NCI-H1930 (cell line): Measurements from ENCODE around the gene CREB5.
A peak's percentile ranks its signal among the peaks of the same experiment; 100 is the strongest.

Experiments used
- DNase-seq, 2 experiments: peaks; one replicate each; lab custom pipeline; 2025; lab: John Stamatoyannopoulos, UW

Gene CREB5

DNA sequence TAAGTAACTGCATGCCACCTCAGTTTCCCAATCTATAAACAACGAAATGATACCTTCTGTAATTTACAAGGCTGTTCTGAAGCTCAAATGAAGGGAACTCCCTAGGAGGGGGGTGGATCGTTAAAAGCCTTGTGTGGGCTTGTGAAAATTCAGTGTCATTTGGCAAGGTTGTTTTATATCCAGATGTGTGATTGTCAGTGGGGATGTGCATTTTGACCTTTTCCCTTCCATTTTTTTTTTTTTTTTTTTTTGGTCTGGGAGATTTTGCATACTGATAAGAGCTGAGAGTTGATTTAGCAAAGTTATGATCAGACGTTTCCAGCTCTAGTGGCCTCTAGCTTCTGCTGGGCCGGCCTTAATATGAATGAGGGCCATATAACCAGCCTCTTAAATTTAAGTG is 22.8 kb downstream of the CREB5 start:
- DNase-seq, result no peak

- DNase-seq, result no peak
These were observed 23.5 kb downstream of the CREB5 start for GRCh38 chr7:28435732-28436378.

DNA sequence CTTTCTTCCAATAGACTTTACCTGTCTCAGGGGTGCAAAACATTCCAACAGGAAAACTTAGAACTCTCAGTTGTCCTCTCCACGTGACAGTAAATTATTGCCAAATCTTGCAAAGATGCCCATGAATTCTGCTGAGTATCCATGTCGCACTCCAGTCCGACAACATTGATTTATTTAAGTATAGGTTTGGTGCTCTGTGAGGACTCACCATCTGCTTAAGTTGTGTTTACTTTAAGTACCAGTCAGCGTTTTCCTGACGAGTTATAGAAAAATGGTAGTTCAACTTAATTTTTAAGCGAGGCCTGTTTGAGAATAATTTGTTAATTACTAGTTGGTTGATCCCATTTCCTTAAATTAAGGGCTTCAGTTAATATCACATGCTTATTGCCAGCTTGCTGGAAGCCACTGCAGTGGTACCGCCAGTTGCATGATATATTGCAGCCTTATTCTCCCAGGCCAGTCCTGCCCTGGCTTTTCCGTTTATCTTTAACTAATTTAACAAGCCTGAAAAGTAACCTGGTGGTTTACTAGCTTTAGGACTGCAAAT is 27.8 kb downstream of the CREB5 start:
- DNase-seq, result no peak

- no peak for DNase-seq
These were observed 30.5 kb downstream of the CREB5 start for GRCh38 chr7:28442540-28443420.

DNA sequence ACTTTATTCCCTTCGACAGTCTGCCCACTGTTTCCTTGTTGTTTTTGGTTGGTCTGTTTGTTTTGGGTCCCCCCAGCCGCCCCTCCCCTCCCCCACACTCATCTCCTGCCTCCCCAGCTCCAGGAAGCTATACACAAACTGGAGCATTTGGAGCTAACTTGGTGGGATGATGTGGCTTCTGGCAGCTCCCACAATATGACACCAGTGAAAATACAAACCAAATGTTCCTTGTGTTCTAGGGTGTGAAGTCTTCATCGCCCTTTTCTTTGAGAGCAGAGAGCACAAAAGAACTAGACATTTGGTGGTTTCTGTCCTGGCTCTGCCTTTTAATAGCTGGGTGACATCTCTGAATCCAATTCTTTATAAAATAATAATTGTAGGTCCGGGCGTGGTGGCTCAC is 33.8 kb downstream of the CREB5 start:
- DNase-seq, result no peak

DNA sequence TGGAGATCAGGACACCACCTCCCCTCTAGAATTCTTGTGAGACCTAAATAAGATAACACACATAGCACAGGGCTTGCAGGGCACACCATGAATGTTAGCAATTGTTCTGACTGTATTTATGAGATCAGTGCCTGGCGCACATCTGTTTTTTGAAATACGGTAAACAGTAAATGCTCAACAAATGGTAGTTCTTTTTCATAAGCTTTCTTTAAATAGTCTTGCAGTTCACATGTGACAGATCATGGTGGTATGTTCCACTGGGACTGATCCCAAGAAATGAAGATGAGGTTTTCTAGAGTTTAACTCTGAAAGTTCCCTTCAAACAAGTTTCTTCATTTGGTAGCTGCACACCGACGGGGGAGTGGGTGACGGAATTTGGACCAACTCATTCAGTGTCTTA is 34.8 kb downstream of the CREB5 start:
- no peak for DNase-seq

GRCh38 chr7:28448708-28449107 is 36.4 kb downstream of the CREB5 start:
- DNase-seq, result no peak

- no peak for DNase-seq
These were observed 40.4 kb downstream of the CREB5 start for GRCh38 chr7:28452681-28453080.

- no peak for DNase-seq
These were observed 43.2 kb downstream of the CREB5 start for GRCh38 chr7:28455486-28455885.

DNA sequence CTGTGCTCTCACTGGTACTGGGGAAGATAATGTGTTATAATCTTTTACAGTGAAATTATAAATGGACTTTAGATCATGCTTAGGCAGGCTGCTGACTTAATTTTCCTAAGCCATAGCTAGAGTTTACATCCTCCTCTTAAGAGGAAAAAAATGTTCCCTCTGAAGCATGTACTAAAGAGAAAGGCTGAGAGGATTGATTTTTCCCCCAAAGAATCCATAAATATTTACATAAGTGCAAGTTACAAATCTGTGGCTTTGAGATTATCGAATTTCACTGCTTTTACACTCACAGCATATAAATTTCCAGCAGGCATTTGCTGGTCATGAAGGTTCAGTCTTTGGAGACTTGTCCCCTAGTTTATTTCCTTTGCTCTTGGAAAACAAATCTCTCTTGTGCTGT is 43.7 kb downstream of the CREB5 start:
- DNase-seq, result no peak

DNA sequence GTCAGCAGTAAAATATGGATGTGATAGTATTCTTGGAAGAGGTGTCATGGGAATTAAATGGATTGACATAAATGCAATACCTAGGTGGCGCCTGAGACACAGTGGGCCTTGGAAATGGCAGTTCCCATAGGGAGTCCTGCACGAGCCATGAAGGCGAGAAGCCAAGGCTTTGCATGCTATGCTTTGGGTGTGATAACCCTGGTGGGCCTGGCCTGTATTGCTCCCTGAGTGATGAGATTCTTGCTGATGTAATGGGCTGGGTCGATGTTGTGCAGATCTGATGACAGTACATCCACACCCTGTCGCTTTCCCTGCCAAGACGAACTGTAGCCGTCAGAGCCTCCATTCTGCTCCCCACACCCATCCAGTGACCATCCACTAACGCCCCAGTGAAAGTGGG is 46.4 kb downstream of the CREB5 start:
- DNase-seq, result peak in 1 of 2 experiments; percentile 12

DNA sequence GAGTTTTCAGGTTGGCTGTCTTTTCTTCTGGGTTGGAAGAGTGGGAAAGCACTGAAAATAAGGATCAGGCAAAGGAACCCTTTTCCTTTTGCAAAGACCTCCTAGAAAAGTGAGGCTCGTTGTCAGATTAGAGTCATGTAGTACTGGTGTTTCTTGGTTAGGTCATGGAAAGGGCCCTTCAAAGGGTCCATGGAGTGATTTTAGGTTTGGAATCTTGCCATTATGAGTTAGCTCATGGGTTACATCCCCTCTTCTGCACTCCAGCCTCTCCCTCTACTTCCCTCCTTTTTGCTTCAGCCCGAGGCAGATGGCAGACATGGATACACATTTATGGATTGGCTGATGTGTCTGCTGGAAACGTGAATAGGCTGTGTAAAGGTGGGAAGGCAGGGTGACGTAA is 47.0 kb downstream of the CREB5 start:
- no peak for DNase-seq

DNA sequence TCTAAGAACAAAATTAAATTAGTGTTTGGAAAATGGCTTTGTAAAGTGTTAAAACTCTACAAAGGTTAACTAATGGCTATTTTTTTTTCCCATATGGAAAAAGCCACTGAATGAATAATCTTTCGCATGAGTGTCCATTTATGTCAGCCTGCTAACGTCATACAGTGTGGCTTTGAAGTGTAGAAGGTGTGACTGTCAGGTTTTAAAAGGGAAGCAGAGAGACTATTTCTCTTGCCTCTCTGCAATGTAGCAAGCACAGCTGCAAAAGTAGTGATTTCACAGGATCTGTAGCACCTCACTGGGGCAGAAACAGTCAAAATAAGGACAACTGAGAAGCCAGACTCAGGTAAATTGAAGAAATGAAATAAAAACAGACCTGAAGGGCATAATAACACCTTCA is 53.4 kb downstream of the CREB5 start:
- DNase-seq, result no peak

- DNase-seq, result no peak
These were observed 54.0 kb downstream of the CREB5 start for GRCh38 chr7:28466341-28466740.

GRCh38 chr7:28466885-28467284 is 54.6 kb downstream of the CREB5 start:
- no peak for DNase-seq

- DNase-seq, result no peak
These were observed 57.2 kb downstream of the CREB5 start for GRCh38 chr7:28469562-28469961.

DNA sequence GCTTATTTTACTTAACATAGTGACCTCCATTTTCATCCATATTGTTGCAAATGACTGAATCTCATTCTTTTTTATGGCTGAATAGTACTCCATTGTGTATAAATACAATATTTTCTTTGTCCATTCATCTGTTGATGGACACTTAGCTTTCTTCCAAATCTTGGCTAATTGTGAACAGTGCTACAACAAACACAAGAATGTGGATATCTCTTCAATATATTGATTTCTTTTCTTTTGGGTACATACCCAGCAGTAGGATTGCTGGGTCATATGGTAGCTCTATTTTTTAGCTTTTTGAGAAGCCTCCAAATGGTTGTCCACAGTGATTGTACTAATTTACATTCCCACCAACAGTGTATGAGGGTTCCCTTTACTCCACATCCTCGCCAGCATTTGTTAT is 58.0 kb downstream of the CREB5 start:
- DNase-seq, result no peak

GRCh38 chr7:28472332-28472731 is 60.0 kb downstream of the CREB5 start:
- no peak for DNase-seq

DNA sequence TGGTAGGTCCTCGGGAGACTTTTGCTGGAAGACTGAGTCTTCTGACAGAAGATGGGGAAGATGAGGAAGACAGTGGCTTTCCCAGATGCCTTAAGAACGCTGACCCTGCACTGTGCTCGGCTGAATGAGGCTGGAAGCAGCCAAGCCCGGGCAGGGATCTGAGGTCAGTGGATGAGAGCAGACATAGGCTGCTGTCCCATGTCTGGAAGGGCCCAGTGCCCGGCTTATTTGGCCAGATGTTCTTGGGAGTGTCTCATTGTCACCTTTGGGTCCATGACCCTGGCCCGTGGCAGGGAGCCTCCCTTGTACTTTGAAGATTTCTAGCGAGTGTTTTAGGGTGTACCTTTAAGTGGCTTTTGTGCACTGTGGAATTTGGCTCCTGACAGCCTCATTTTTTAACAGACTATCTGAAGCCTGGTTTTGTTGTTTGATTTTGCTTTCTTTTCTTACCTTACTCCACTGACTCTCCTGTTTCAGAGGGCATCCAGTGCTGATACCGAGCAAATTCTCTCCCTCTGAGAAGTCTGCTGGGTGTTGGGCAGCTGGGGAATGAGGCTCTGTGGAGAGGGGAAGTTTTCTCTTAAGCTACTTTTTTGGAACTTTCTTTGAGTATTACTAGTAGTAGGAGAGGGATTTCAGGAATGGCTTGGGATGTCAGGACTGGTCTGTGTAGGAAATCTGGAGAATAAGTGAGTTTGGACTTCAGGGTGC is 61.4 kb downstream of the CREB5 start:
- DNase-seq, result no peak

DNA sequence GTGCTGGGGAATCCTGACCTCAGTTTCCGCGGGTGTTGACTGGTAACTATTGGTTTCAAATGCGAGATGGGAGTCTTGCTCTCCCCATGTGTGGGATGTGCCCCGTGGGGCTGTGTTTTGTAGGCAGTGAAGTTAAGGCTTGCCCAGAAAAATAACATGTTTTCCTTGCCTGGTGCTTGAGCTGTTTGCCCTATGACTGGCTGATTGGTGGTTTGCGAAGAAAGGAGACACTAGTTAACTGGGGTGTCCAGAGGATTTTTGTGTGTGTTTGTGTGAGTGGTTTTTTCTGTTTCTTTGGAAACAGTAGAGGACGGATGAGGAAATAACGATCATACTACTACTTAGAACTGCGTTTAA is 61.9 kb downstream of the CREB5 start:
- DNase-seq, result no peak

- no peak for DNase-seq
These were observed 62.3 kb downstream of the CREB5 start for GRCh38 chr7:28474640-28475039.

GRCh38 chr7:28477041-28477442 is 64.7 kb downstream of the CREB5 start:
- no peak for DNase-seq

GRCh38 chr7:28478656-28479055 is 66.3 kb downstream of the CREB5 start:
- DNase-seq, result no peak
